Esophagus muscularis mucosa (tissue), 4 donors: ENCODE results near the gene ATAD5. TPM values are rescaled to one million over a fixed set of nuclear protein-coding genes. Genes with fewer than 3 reads are reported as not detected.

ENCODE experiments used
- DNase-seq: peaks from one replicate; pipeline ENCODE4 v3.0.0-alpha.2; 2017; ENCODE audit errors: extremely low spot score
- H3K27ac ChIP-seq, 4 donors: fragments of 200-600 bp; sonication (generic); replicated peaks in 1 of 4; 1 replicate in 3 of 4; 2 replicates in 1 of 4; pipeline ENCODE4 v1.5.1; 2016 to 2019; ENCODE audit warnings: mild to moderate bottlenecking in 1 of 4
- H3K27me3 ChIP-seq, 4 donors: fragments of 200-600 bp; sonication (generic); one replicate each; pipeline versions ENCODE4 v1.5.1 to v1.6.0; 2016 to 2019
- H3K36me3 ChIP-seq, 4 donors: fragments of 200-600 bp; sonication (generic); one replicate each; pipeline ENCODE4 v1.5.1; 2016 to 2019
- H3K4me1 ChIP-seq, 4 donors: fragments of 200-600 bp; sonication (generic); one replicate each; pipeline ENCODE4 v1.5.1; 2016 to 2019
- H3K4me3 ChIP-seq, 4 donors: fragments of 200-600 bp; sonication (generic); 1 replicate in 2 of 4; 2 replicates in 2 of 4; pipeline ENCODE4 v1.5.1; 2016 to 2019; ENCODE audit warnings: mild to moderate bottlenecking in 4 of 4, moderate library complexity in 1 of 4
- H3K9me3 ChIP-seq, 4 donors: fragments of 200-600 bp; sonication (generic); 1 replicate in 3 of 4; 2 replicates in 1 of 4; pipeline ENCODE4 v1.5.1; 2016 to 2019
- EP300 ChIP-seq: sonication (generic); formaldehyde crosslinking; IDR thresholded peaks from one replicate; pipeline ENCODE4 v1.6.1; 2017; ENCODE audit warnings: antibody characterized with exemption
- POLR2A ChIP-seq: fragments of 450-650 bp; IDR thresholded peaks from one replicate; pipeline ENCODE4 v1.6.1; 2017; ENCODE audit warnings: antibody characterized with exemption, moderate library complexity, mild to moderate bottlenecking, low read depth
- POLR2AphosphoS5 ChIP-seq, 2 donors: sonication (generic); formaldehyde crosslinking; IDR thresholded peaks; one replicate each; pipeline ENCODE4 v1.6.1; 2017; ENCODE audit warnings: antibody characterized with exemption in 2 of 2
- WGBS: methylation state at CpG from one replicate; pipeline ENCODE4 v1.1.5; 2018; 5-methylcytosine and 5-hydroxymethylcytosine counted together
- intact Hi-C: fragments of 100-400 bp; cut with DNase I; formaldehyde crosslinking; loops from one replicate; pipeline ENCODE4 v1.15.1; 2023
- total RNA-seq, 4 donors: library from RNA; depleted of rRNA; stranded (reverse); fragments of >200 nt; gene quantifications; one replicate each; pipeline versions ENCODE4 v1.1.0 to v1.2.1, GENCODE V29; 2016
- TF ChIP-seq, protein P1 (sequence below), 3 experiments: fragments of 200-600 bp in 2 of 3; fragments of 450-650 bp in 1 of 3; sonication (generic) in 2 of 3; IDR thresholded peaks; one replicate each; pipeline ENCODE4 v1.5.1; 2017 to 2019; ENCODE audit warnings: antibody characterized with exemption in 3 of 3, mild to moderate bottlenecking in 2 of 3, moderate library complexity in 1 of 3

ATAD5 gene
- total RNA-seq, 4 donors from 2014 or later = 0.33 to 1.7 (median 0.52) TPM

GRCh38 chr17:30793282-30793977 is 38.3 kb upstream of the ATAD5 start:
- intact Hi-C loops = no loop called here
- H3K4me3 ChIP-seq = no peak overlapping the region
- no peak overlapping the region for H3K27ac ChIP-seq
- no peak for TF ChIP-seq EP300
- TF ChIP-seq, protein P1, sequence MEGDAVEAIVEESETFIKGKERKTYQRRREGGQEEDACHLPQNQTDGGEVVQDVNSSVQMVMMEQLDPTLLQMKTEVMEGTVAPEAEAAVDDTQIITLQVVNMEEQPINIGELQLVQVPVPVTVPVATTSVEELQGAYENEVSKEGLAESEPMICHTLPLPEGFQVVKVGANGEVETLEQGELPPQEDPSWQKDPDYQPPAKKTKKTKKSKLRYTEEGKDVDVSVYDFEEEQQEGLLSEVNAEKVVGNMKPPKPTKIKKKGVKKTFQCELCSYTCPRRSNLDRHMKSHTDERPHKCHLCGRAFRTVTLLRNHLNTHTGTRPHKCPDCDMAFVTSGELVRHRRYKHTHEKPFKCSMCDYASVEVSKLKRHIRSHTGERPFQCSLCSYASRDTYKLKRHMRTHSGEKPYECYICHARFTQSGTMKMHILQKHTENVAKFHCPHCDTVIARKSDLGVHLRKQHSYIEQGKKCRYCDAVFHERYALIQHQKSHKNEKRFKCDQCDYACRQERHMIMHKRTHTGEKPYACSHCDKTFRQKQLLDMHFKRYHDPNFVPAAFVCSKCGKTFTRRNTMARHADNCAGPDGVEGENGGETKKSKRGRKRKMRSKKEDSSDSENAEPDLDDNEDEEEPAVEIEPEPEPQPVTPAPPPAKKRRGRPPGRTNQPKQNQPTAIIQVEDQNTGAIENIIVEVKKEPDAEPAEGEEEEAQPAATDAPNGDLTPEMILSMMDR (IDR thresholded peaks at IDR 0.05) = no peak
- TF ChIP-seq POLR2AphosphoS5 (IDR thresholded peaks at IDR 0.05) = no peak
- no peak for TF ChIP-seq POLR2A
- DNase-seq = no peak
- no peaks in the 10 kb centered on the region for H3K4me1 ChIP-seq
- no peaks in the 10 kb centered on the region for H3K9me3 ChIP-seq
- no peaks in the 10 kb centered on the region for H3K27me3 ChIP-seq
- H3K36me3 ChIP-seq = peaks cover 25 to 88% (median 73%) of the 10 kb centered on the region in 4 donors
- 90% methylated on average over 9 of the region's 9 CpGs for WGBS

DNA sequence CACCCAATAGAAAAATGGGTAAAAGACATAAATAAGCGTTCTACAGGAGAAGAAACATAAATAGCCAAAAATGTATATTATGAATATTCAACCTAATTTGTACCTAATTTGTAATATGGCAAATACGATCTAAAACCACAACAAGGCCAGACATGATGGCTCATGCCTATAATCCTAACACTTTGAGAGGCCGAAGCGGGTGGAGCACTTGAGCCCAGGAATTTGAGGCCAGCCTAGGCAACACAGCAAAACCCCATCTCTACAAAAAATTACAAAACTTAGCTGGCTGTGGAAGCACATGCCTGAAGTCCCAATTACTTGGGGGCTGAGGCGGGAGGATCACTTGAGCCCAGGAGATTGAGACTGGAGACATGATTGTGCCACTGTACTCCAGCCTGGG is 37.4 kb upstream of the ATAD5 start:
- Histone ChIP-seq H3K4me1 (no peaks in the 10 kb centered on the region), H3K27me3 (no peaks in the 10 kb centered on the region), H3K36me3 (peaks cover 25 to 89% (median 76%) of the 10 kb centered on the region in 4 donors), H3K9me3 (no peaks in the 10 kb centered on the region), H3K27ac (no peak overlapping the region), H3K4me3 (no peak overlapping the region)
- TF ChIP-seq EP300 = no peak
- TF ChIP-seq, protein P1 (IDR thresholded peaks at IDR 0.05) = no peak
- TF ChIP-seq POLR2A = no peak
- no peak for TF ChIP-seq POLR2AphosphoS5 (IDR thresholded peaks at IDR 0.05)
- 95% methylated on average over 5 of the region's 5 CpGs for WGBS
- intact Hi-C loops = no loop called here
- DNase-seq = no peak

DNA sequence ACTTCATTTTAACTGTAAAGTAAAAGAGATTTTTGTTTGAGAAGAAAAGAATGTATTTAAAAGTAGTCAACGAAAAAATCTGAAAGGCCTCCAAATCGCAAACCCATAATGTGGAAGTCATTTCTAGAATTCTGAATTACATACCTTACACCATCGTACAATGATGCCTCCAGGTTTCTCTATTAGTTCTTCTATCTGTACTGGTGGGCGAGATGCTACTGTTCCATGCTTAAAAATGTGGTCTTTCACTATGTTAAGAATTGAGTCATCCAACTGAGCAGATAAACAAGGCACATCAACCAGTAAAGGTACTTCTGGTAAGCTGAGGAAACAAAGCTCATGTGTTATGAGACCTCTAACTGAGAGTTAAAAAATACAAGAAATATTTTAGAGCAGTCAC is 35.8 kb upstream of the ATAD5 start:
- Histone ChIP-seq H3K9me3 (no peaks in the 10 kb centered on the region), H3K4me3 (no peak overlapping the region), H3K36me3 (peaks cover 27 to 95% (median 80%) of the 10 kb centered on the region in 4 donors), H3K27ac (no peak overlapping the region), H3K4me1 (no peaks in the 10 kb centered on the region), H3K27me3 (no peaks in the 10 kb centered on the region)
- TF ChIP-seq EP300 (no peak), POLR2A (no peak), POLR2AphosphoS5 (IDR thresholded peaks at IDR 0.05) (no peak)
- TF ChIP-seq, protein P1 (IDR thresholded peaks at IDR 0.05) = no peak
- DNase-seq = no peak
- 96% methylated on average over 4 of the region's 4 CpGs for WGBS
- intact Hi-C loops = no loop called here

- Histone ChIP-seq H3K9me3 (no peaks in the 10 kb centered on the region), H3K27me3 (no peaks in the 10 kb centered on the region), H3K4me3 (no peak overlapping the region), H3K4me1 (no peaks in the 10 kb centered on the region), H3K27ac (no peak overlapping the region), H3K36me3 (peaks cover 17 to 73% (median 57%) of the 10 kb centered on the region in 4 donors)
- no peak for TF ChIP-seq POLR2A
- TF ChIP-seq EP300 = no peak
- no peak for TF ChIP-seq POLR2AphosphoS5 (IDR thresholded peaks at IDR 0.05)
- TF ChIP-seq, protein P1 (IDR thresholded peaks at IDR 0.05) = no peak
- no peak for DNase-seq
- intact Hi-C loops = no loop called here
- 96% methylated on average over 1 of the region's 1 CpG for WGBS
Measured at GRCh38 chr17:30801671-30802070, 30.1 kb upstream of the ATAD5 start.
